Frontal cortex (tissue), 4 donors: Measurements from ENCODE around the gene ZNF579. TPM values are rescaled to one million over a fixed set of nuclear protein-coding genes. Genes with fewer than 3 reads are reported as not detected.
"Not testable (repeated sequence)": the region's sequence is repeated elsewhere in the genome, so short reads cannot be mapped to it uniquely, and the experiment has no call there.

Experiments
- DNase-seq, 2 donors: peaks; one replicate each; pipeline ENCODE4 v3.0.0; 2012; ENCODE audit warnings: low spot score in 2 of 2
- FAIRE-seq: peaks from 2 replicates; lab custom pipeline; 2012; peaks lifted over from hg19 to GRCh38; lab: Jason Lieb, UNC
- total RNA-seq: library from RNA; depleted of rRNA; stranded (reverse); fragments of >200 nt; gene quantifications from one replicate; pipeline ENCODE4 v1.2.3, GENCODE V29; 2014
- donor health status: control.
- donor health status: control.
- donor health status: control.

ZNF579 gene
- total RNA-seq, 1 donor from 2014 or later = 3.7 TPM

- FAIRE-seq = no peak
- no peak for DNase-seq
Measured at GRCh38 chr19:55598034-55598433, 17.4 kb upstream of the ZNF579 start.

GRCh38 chr19:55597501-55597921 lies 16.9 kb upstream of the ZNF579 start:
- no peak for FAIRE-seq
- no peak for DNase-seq

- DNase-seq = no peak
- FAIRE-seq = no peak
Measured at GRCh38 chr19:55596304-55596703, 15.7 kb upstream of the ZNF579 start.

- no peak for FAIRE-seq
- no peak for DNase-seq
Measured at GRCh38 chr19:55594996-55595545, 14.4 kb upstream of the ZNF579 start.

- DNase-seq (no peak), FAIRE-seq (no peak)
Measured at GRCh38 chr19:55593096-55593772, 12.6 kb upstream of the ZNF579 start.

- FAIRE-seq (no peak), DNase-seq (no peak)
Measured at GRCh38 chr19:55592391-55593090, 11.9 kb upstream of the ZNF579 start.

- DNase-seq (no peak), FAIRE-seq (no peak)
Measured at GRCh38 chr19:55591555-55591954, 10.9 kb upstream of the ZNF579 start.

GRCh38 chr19:55590617-55591016 lies 10.0 kb upstream of the ZNF579 start:
- DNase-seq (no peak), FAIRE-seq (no peak)

- no peak for FAIRE-seq
- DNase-seq = no peak
Measured at GRCh38 chr19:55590109-55590508, 9.5 kb upstream of the ZNF579 start.

- no peak for DNase-seq
- no peak for FAIRE-seq
Measured at GRCh38 chr19:55588738-55589137, 8.1 kb upstream of the ZNF579 start.

- FAIRE-seq (no peak), DNase-seq (peak; percentile 86 to 96)
Measured at GRCh38 chr19:55586976-55587668, 6.5 kb upstream of the ZNF579 start.

GRCh38 chr19:55585658-55586339 lies 5.2 kb upstream of the ZNF579 start:
- FAIRE-seq = no peak
- peak; percentile 62 to 78 for DNase-seq

GRCh38 chr19:55584871-55585270 lies 4.2 kb upstream of the ZNF579 start:
- DNase-seq (no peak), FAIRE-seq (no peak)

- not testable (repeated sequence) for FAIRE-seq, DNase-seq
Measured at GRCh38 chr19:55583897-55584296, 3.2 kb upstream of the ZNF579 start.

- DNase-seq, FAIRE-seq: not testable (repeated sequence)
Measured at GRCh38 chr19:55582284-55582683, 1.6 kb upstream of the ZNF579 start.

- no peak for FAIRE-seq
- no peak for DNase-seq
Measured at GRCh38 chr19:55581823-55582223, 1.2 kb upstream of the ZNF579 start.

GRCh38 chr19:55581145-55581822 lies 636 bp upstream of the ZNF579 start:
- DNase-seq (peak in 1 of 2 donors; percentile 41), FAIRE-seq (no peak)

GRCh38 chr19:55579766-55580621 lies 654 bp downstream of the ZNF579 start:
- DNase-seq = peak in 1 of 2 donors; percentile 46
- FAIRE-seq = no peak
